H1 (cell line): Measurements from ENCODE around the gene FBXL16. TPM values are rescaled to one million over a fixed set of nuclear protein-coding genes. Genes with fewer than 3 reads are reported as not detected.
A peak's percentile ranks its signal among the peaks of the same experiment; 100 is the strongest.

Experiments
- CTCF ChIA-PET: fragments of 300-600 bp; sonication (Branson Sonifier 250); formaldehyde crosslinking; loops from one replicate; lab custom pipeline; 2021; ENCODE audit not compliant: partially characterized antibody; lab: Charles Lee
- POLR2A ChIA-PET: fragments of 300-600 bp; sonication (Branson Sonifier 250); formaldehyde crosslinking; loops from one replicate; lab custom pipeline; 2021; ENCODE audit warnings: inconsistent platforms; ENCODE audit not compliant: partially characterized antibody; lab: Charles Lee
- DNase-seq, 2 experiments: peaks; one replicate each; pipeline versions ENCODE4 v3.0.0 to v3.0.0-alpha.2; 2010 to 2022; ENCODE audit warnings: low spot score in 2 of 2, low read depth in 1 of 2, mixed read lengths in 1 of 2
- FAIRE-seq: peaks from 2 replicates; lab custom pipeline; 2011; peaks lifted over from hg19 to GRCh38; lab: Jason Lieb, UNC
- H2AFZ ChIP-seq: 2 replicates; pipeline ENCODE4 v1.8.1; 2012; ENCODE audit warnings: low read length, inconsistent platforms
- H2AK5ac ChIP-seq: 2 replicates; pipeline ENCODE4 v1.6.1; 2013; ENCODE audit warnings: low read depth, low read length
- H2BK120ac ChIP-seq: replicated peaks from 2 replicates; pipeline ENCODE3; 2013; ENCODE audit warnings: low read depth, low read length, inconsistent platforms
- H2BK12ac ChIP-seq: 2 replicates; pipeline ENCODE4 v1.6.1; 2013; ENCODE audit warnings: low read depth, low read length
- H2BK15ac ChIP-seq: 2 replicates; pipeline ENCODE4 v1.6.1; 2013; ENCODE audit warnings: low read length
- H2BK20ac ChIP-seq: 2 replicates; pipeline ENCODE4 v1.6.1; 2013; ENCODE audit warnings: low read length
- H2BK5ac ChIP-seq: 2 replicates; pipeline ENCODE4 v1.6.1; 2013; ENCODE audit warnings: low read depth, low read length
- H3K14ac ChIP-seq: 2 replicates; pipeline ENCODE4 v1.6.1; 2013; ENCODE audit warnings: inconsistent platforms; ENCODE audit not compliant: insufficient read length
- H3K18ac ChIP-seq: 2 replicates; pipeline ENCODE4 v1.6.1; 2013; ENCODE audit warnings: low read length; ENCODE audit errors: extremely low read depth
- H3K23ac ChIP-seq: 2 replicates; pipeline ENCODE4 v1.6.1; 2013; ENCODE audit warnings: inconsistent platforms; ENCODE audit not compliant: insufficient read length
- H3K23me2 ChIP-seq: 2 replicates; pipeline ENCODE4 v1.6.1; 2013; ENCODE audit warnings: low read depth, low read length
- H3K27ac ChIP-seq: 2 replicates; pipeline ENCODE4 v1.6.1; 2011; ENCODE audit warnings: low read depth, low read length, inconsistent platforms
- H3K27me3 ChIP-seq, 4 experiments: replicated peaks in 1 of 4; 1 replicate in 1 of 4; 2 replicates in 3 of 4; pipeline versions ENCODE4 v1.6.1 to v1.8.1; 2011 to 2013; ENCODE audit warnings: low read length in 3 of 4, mild to moderate bottlenecking in 3 of 4, inconsistent platforms in 2 of 4, mixed read lengths in 2 of 4, moderate library complexity in 1 of 4; ENCODE audit not compliant: control insufficient read depth in 3 of 4, insufficient read depth in 3 of 4; ENCODE audit errors: extremely low read depth in 1 of 4
- H3K36me3 ChIP-seq, 4 experiments: 2 replicates each; pipeline versions ENCODE4 v1.6.1 to v1.8.1; 2011 to 2013; ENCODE audit warnings: mild to moderate bottlenecking in 4 of 4, low read length in 3 of 4, moderate library complexity in 2 of 4, control low read depth in 1 of 4, inconsistent platforms in 1 of 4; ENCODE audit not compliant: insufficient read depth in 4 of 4, control insufficient read depth in 2 of 4
- H3K4ac ChIP-seq: replicated peaks from 2 replicates; pipeline ENCODE3; 2013; ENCODE audit warnings: low read length, low read depth, mixed read lengths, inconsistent platforms; ENCODE audit not compliant: insufficient read length
- H3K4me1 ChIP-seq, 4 experiments: replicated peaks in 1 of 4; 1 replicate in 1 of 4; 2 replicates in 3 of 4; pipeline versions ENCODE4 v1.6.1 to v1.8.1; 2011 to 2013; ENCODE audit warnings: low read length in 3 of 4, inconsistent platforms in 2 of 4, mixed read lengths in 1 of 4; ENCODE audit not compliant: insufficient read depth in 4 of 4, control insufficient read depth in 3 of 4
- H3K4me2 ChIP-seq, 2 experiments: 2 replicates each; pipeline versions ENCODE4 v1.6.1 to v1.8.1; 2011 to 2013; ENCODE audit warnings: low read depth in 2 of 2, low read length in 2 of 2, control low read depth in 1 of 2, inconsistent platforms in 1 of 2, mild to moderate bottlenecking in 1 of 2; ENCODE audit not compliant: insufficient read depth in 1 of 2
- H3K4me3 ChIP-seq, 4 experiments: fragments of 200-600, 300-600 bp in 1 of 4; sonication (generic), shearing (Covaris generic), sonication (Bioruptor Twin) in 1 of 4; 2 replicates each; pipeline versions ENCODE4 v1.5.1 to v1.8.1; 2011 to 2016; ENCODE audit warnings: low read length in 4 of 4, low read depth in 3 of 4, control low read depth in 2 of 4, inconsistent platforms in 2 of 4, mild to moderate bottlenecking in 2 of 4, mixed read lengths in 1 of 4, moderate library complexity in 1 of 4; ENCODE audit not compliant: insufficient read depth in 2 of 4; ENCODE audit errors: extremely low read depth in 1 of 4
- H3K56ac ChIP-seq: replicated peaks from 2 replicates; pipeline ENCODE3; 2013; ENCODE audit warnings: low read depth, mild to moderate bottlenecking, mixed read lengths, low read length, inconsistent platforms; ENCODE audit not compliant: insufficient read length
- H3K79me1 ChIP-seq: 2 replicates; pipeline ENCODE4 v1.6.1; 2013; ENCODE audit warnings: low read depth, low read length, control low read depth
- H3K79me2 ChIP-seq, 2 experiments: 2 replicates each; pipeline versions ENCODE4 v1.6.1 to v1.8.1; 2012 to 2013; ENCODE audit warnings: low read length in 2 of 2, mild to moderate bottlenecking in 2 of 2, inconsistent platforms in 1 of 2; ENCODE audit not compliant: insufficient read depth in 2 of 2, control insufficient read depth in 1 of 2
- H3K9ac ChIP-seq, 4 experiments: replicated peaks in 1 of 4; 1 replicate in 1 of 4; 2 replicates in 3 of 4; pipeline versions ENCODE4 v1.6.1 to v1.8.1; 2011 to 2013; ENCODE audit warnings: low read depth in 3 of 4, low read length in 3 of 4, control low read depth in 2 of 4, mild to moderate bottlenecking in 2 of 4, moderate library complexity in 2 of 4, inconsistent platforms in 1 of 4; ENCODE audit errors: extremely low read depth in 1 of 4
- H3K9me3 ChIP-seq, 2 experiments: 2 replicates each; pipeline versions ENCODE4 v1.6.1 to v1.8.1; 2012 to 2013; ENCODE audit warnings: mild to moderate bottlenecking in 2 of 2, moderate library complexity in 2 of 2, control low read depth in 1 of 2, inconsistent platforms in 1 of 2, low read depth in 1 of 2, low read length in 1 of 2, mixed read lengths in 1 of 2; ENCODE audit not compliant: insufficient read depth in 2 of 2
- H4K20me1 ChIP-seq, 2 experiments: replicated peaks in 1 of 2; 2 replicates each; pipeline versions ENCODE3 to v1.8.1; 2011 to 2013; ENCODE audit warnings: inconsistent platforms in 2 of 2, low read length in 2 of 2, mild to moderate bottlenecking in 1 of 2; ENCODE audit not compliant: insufficient read depth in 2 of 2, control insufficient read depth in 1 of 2
- H4K5ac ChIP-seq: 2 replicates; pipeline ENCODE4 v1.6.1; 2013; ENCODE audit warnings: low read length, low read depth, mixed read lengths, inconsistent platforms; ENCODE audit not compliant: insufficient read length
- H4K8ac ChIP-seq: 2 replicates; pipeline ENCODE4 v1.8.0; 2013; ENCODE audit warnings: mild to moderate bottlenecking, moderate library complexity, low read length, inconsistent platforms; ENCODE audit not compliant: insufficient read depth; ENCODE audit errors: extremely low read depth
- H4K91ac ChIP-seq: replicated peaks from 2 replicates; pipeline ENCODE3; 2013; ENCODE audit warnings: low read length, mixed read lengths, inconsistent platforms; ENCODE audit not compliant: insufficient read length
- CBX8 ChIP-seq: fragments of 300-800, 300-1000 bp; sonication (generic); IDR thresholded peaks from 2 replicates; pipeline ENCODE4 v1.7.1; 2016; ENCODE audit warnings: low read depth, low read length, borderline replicate concordance
- EZH2 ChIP-seq: fragments of 200-600 bp; sonication (generic); IDR thresholded peaks from 2 replicates; pipeline ENCODE4 v1.7.1; 2012; ENCODE audit warnings: low read depth, mild to moderate bottlenecking, moderate library complexity, low read length, inconsistent platforms; ENCODE audit not compliant: severe bottlenecking
- KDM5A ChIP-seq: fragments of 200-600 bp; IDR thresholded peaks from 2 replicates; pipeline ENCODE4 v1.7.1; 2012; ENCODE audit warnings: mild to moderate bottlenecking, low read length, inconsistent platforms, mixed read lengths
- TBP ChIP-seq: IDR thresholded peaks from 2 replicates; pipeline ENCODE4 v1.6.1; 2011; ENCODE audit warnings: low read depth, low read length, improper control_type of control experiment
- WGBS, 2 experiments: shearing (Covaris generic) in 1 of 2; methylation state at CpG; one replicate each; pipeline versions ENCODE4 v1.1.6 to v1.1.7; 2013 to 2015; ENCODE audit warnings: low lambda C conversion rate in 2 of 2, mixed read lengths in 2 of 2, inconsistent platforms in 1 of 2, low coverage in 1 of 2, missing lambda C conversion rate in 1 of 2; ENCODE audit not compliant: insufficient replicate concordance in 2 of 2, insufficient coverage in 1 of 2, insufficient read length in 1 of 2; ENCODE audit errors: extremely low coverage in 1 of 2, missing lambda C conversion rate in 1 of 2; 5-methylcytosine and 5-hydroxymethylcytosine counted together
- polyA plus RNA-seq, 7 experiments: library from polyadenylated mRNA; depleted of rRNA in 3 of 7; stranded (reverse) in 5 of 7; unstranded in 2 of 7; fragments of >200 nt in 5 of 7; fragments of 200-250 nt in 2 of 7; gene quantifications; 1 replicate in 5 of 7; 2 replicates in 1 of 7; 4 replicates in 1 of 7; pipeline versions ENCODE4 v1.2.1 to v1.2.3, GENCODE V29; 2011 to 2013; ENCODE audit warnings: missing spikeins in 2 of 7, mixed read lengths in 2 of 7
- total RNA-seq: library from RNA; stranded (reverse); fragmentation: NEBNext Ultra II Directional; extraction: Animal tissue kit (Norgen Biotek cat#: 25700); gene quantifications from 2 replicates; pipeline ENCODE4 v1.2.1, GENCODE V29; 2021
- TF ChIP-seq, protein P1 (sequence below): IDR thresholded peaks from 2 replicates; pipeline ENCODE4 v1.6.1; 2011; ENCODE audit warnings: low read length, improper control_type of control experiment
- TF ChIP-seq, protein P2 (sequence below): IDR thresholded peaks from 2 replicates; pipeline ENCODE4 v1.6.1; 2011; ENCODE audit warnings: low read depth, mild to moderate bottlenecking, low read length; ENCODE audit not compliant: insufficient read depth

FBXL16 gene
- total and polyA plus RNA-seq, 2 of the 8 experiments (the other 6 are each of a cell fraction or from before 2014, with no cell fraction given), result 12.5 to 12.8 TPM

DNA sequence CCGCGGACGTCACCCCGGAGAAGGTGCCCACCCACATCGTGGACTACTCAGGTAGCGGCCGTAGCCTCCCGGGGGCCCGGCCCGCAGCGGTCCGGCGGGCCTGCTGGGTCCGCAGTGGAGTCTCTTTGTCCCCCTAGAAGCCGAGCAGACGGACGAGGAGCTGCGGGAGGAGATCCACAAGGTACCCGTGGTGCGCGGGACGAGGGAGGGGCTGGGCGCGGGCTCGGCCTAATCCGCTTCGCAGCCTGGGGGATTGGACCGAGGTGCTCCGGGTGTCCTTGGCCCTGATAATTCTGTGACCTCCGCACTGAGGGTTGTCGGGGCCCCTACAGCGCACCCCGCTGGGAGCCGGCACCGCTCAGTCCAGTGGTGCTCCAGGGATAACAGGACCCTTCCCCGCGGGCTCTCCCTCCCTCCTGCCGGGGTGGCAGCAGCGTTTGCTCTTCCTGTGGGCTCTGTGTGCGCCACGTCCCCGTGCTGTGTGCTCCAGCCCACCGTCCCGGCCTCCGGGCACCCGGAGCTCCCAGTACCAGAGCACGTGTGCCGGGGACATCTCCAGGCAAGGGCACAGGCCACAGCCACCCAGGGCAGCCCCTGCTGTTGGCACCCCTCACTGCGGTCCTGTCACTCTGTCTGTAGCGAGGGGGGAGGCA is 37.0 kb downstream of the FBXL16 start:
- Histone ChIP-seq H4K91ac (no peak overlapping the region), H3K4me2 (peak overlapping the region; percentile 46 to 83), H4K20me1 (peaks cover 5 to 26% of the 10 kb centered on the region in 2 experiments), H2AK5ac (no peak overlapping the region; the same call in 1 of the 2 replicates), H3K4me3 (peak overlapping the region; percentile 71 to 89 (median 76)), H4K5ac (no peak overlapping the region), H3K9ac (peak overlapping the region; percentile 38 to 75 (median 57)), H3K14ac (no peak overlapping the region), H3K23ac (no peak overlapping the region), H2BK15ac (0 out of 2 replicates have a peak overlapping the region, but pooled peaks have one; percentile 29), H3K23me2 (peaks cover 5% of the 10 kb centered on the region; the same call in 1 of the 2 replicates), H3K56ac (peak overlapping the region; percentile 39), H2BK12ac (no peak overlapping the region), H2AFZ (no peak overlapping the region), H2BK120ac (no peak overlapping the region), H2BK20ac (no peak overlapping the region), H3K4me1 (peaks cover 0 to 8% (median 5%) of the 10 kb centered on the region in 4 experiments; a peak in 5 of 7 replicates), H3K9me3 (no peaks in the 10 kb centered on the region), H3K27ac (peak overlapping the region; percentile 23; the same call in 1 of the 2 replicates), H3K79me2 (peaks cover 0 to 13% of the 10 kb centered on the region in 2 experiments; a peak in 1 of 4 replicates), H3K79me1 (peaks cover 13% of the 10 kb centered on the region), H2BK5ac (no peak overlapping the region), H3K18ac (no peak overlapping the region), H3K36me3 (peaks cover 13 to 44% (median 33%) of the 10 kb centered on the region in 4 experiments), H3K4ac (peak overlapping the region; percentile 85), H3K27me3 (no peaks in the 10 kb centered on the region), H4K8ac (peak overlapping the region; percentile 71)
- POLR2A ChIA-PET, result interaction anchor here (1.3 to 17.4 kb wide), 5 partner anchors 10 to 143 kb away, joined by 4 to 214 read pairs (median 5); partner anchors contain the start of genes JMJD8, RHBDL1, STUB1 and WDR90
- no peak for DNase-seq
- WGBS, 2 experiments, result 32% methylated on average over 33 of the region's 50 CpGs; no CpG with 5 or more reads in 1 of the 2 experiments
- TF ChIP-seq EZH2, result no peak
- TF ChIP-seq TBP, result no peak
- TF ChIP-seq KDM5A, result no peak
- TF ChIP-seq, protein P1, sequence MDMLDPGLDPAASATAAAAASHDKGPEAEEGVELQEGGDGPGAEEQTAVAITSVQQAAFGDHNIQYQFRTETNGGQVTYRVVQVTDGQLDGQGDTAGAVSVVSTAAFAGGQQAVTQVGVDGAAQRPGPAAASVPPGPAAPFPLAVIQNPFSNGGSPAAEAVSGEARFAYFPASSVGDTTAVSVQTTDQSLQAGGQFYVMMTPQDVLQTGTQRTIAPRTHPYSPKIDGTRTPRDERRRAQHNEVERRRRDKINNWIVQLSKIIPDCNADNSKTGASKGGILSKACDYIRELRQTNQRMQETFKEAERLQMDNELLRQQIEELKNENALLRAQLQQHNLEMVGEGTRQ, result no peak
- TF ChIP-seq CBX8, result no peak
- TF ChIP-seq, protein P2, sequence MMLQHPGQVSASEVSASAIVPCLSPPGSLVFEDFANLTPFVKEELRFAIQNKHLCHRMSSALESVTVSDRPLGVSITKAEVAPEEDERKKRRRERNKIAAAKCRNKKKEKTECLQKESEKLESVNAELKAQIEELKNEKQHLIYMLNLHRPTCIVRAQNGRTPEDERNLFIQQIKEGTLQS, result no peak
- FAIRE-seq, result no peak
- CTCF ChIA-PET, result interaction anchor here (1.4 to 12.0 kb wide), 4 partner anchors 9 to 233 kb away, joined by 3 to 104 read pairs (median 40); partner anchors contain the start of genes WDR24 and WDR90
